DND-41 (cell line): ENCODE data around the gene TRIM68.

Experiments
- CTCF ChIP-seq: IDR thresholded peaks from 2 replicates; pipeline ENCODE4 v1.5.1; 2012; ENCODE audit warnings: borderline replicate concordance, low read length, moderate library complexity, mild to moderate bottlenecking; ENCODE audit not compliant: poor library complexity, severe bottlenecking; ENCODE audit errors: extremely low read depth
- EZH2 ChIP-seq: IDR thresholded peaks from 3 replicates; pipeline ENCODE4 v1.6.1; 2012; ENCODE audit warnings: borderline replicate concordance, low read depth, mild to moderate bottlenecking, moderate library complexity, low read length, inconsistent platforms; ENCODE audit not compliant: severe bottlenecking

- TF ChIP-seq CTCF (no peak), EZH2 (no peak)
Observed at GRCh38 chr11:4643076-4643475, 35.0 kb upstream of the TRIM68 start.
